DMS114 treated with DMSO at 0.1 percent for 48 hours (cell line): ENCODE results near the gene CDH22.

Source experiments
- DNase-seq: peaks from one replicate; lab custom pipeline; 2025; ENCODE audit not compliant: unreplicated experiment; lab: John Stamatoyannopoulos, UW

CDH22 gene

DNA sequence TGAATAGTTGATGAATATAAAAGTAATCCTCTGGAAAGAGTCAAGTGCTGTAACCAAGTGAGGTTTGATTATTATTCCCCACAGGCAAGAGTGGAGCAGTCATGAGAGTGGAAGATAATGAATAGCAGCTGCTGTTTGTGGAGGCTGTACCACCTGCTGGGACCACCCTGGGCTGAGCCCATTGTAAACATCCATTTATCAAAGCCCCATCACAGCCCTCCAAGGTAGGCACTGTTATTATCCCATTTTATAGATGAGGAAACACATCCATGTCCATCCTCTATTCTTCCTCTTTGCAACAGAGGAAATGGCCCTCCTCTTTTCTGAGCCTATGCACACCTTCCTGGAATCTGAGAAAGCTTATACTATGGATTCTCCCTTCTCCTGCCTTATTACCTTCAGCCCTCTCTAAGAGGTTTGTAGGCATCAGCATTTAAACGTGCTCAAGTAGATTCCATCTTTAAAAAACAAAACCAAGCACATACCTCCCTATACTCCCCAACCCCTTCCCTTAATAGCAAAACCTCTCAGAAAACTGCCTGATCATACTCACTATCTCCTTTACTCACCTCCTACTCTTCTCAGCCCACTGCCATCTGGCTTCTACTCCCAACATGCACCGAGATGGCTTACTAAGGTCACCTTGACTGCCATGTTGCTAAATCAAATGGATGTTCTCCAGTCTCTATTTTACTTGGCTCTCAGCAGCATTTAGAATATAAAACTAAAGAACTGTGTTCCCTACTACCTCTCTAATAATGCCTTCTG lies 37.1 kb downstream of the CDH22 start:
- no peak for DNase-seq

DNA sequence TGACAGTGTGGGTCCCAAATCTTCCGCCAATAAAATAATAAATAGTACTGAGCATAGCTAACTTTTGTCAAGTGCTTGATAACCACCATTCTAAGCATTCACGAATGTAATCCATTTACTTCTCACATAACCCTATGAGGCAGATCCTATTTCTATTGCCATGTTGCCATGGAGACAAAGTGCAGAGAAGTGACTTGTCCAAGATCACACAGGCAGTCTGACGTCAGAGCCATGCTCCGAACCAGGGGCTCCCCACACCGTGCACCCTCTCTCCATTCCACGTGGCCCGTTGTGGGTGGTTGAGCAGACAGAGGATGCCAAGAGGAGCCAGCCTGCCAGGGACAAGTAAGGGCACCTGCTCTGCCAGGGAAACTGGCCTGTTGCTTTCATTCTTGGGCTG lies 38.9 kb downstream of the CDH22 start:
- no peak for DNase-seq

DNA sequence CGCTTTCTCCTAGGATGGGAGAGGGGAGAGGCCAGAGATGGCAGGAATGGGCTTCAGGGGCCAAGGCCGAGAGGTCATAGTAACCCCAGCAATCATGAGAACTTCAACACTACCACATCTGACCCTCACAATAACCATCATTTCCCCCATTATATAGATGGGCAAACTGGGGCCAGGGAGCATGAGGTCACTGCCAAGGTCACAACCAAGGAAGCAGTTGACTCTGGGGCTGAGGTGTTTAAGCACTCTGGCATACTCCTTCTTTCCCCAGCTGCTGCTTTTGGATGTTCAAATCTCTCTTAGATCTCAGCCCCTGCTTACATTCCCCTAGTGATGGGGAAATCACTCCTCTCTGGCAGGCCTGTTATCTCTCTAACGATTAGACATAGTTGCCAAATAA lies 39.6 kb downstream of the CDH22 start:
- no peak for DNase-seq

DNA sequence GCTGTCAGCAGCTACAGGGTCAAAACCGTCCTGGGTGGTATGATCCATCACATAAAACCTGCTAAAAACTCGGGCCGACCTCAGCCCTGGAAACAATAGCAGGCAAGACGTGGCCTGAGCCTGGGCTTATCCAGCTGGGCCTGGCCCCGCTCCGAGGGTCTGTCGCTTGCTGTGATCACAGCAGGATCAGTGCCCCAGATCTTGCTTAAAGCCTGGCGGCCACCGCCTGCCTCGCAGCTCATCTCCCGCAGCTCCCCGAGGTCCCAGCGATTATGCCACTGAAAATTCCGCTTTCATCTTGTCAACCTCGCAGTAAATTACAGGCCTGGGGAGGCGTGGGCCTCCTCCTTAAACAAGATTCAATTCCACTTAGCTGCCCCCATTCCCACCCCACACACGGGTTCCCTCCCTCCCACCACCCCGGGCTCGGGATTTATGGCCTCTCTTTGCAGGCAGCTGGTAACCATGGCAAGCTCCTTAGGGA lies 40.1 kb downstream of the CDH22 start:
- no peak for DNase-seq

DNA sequence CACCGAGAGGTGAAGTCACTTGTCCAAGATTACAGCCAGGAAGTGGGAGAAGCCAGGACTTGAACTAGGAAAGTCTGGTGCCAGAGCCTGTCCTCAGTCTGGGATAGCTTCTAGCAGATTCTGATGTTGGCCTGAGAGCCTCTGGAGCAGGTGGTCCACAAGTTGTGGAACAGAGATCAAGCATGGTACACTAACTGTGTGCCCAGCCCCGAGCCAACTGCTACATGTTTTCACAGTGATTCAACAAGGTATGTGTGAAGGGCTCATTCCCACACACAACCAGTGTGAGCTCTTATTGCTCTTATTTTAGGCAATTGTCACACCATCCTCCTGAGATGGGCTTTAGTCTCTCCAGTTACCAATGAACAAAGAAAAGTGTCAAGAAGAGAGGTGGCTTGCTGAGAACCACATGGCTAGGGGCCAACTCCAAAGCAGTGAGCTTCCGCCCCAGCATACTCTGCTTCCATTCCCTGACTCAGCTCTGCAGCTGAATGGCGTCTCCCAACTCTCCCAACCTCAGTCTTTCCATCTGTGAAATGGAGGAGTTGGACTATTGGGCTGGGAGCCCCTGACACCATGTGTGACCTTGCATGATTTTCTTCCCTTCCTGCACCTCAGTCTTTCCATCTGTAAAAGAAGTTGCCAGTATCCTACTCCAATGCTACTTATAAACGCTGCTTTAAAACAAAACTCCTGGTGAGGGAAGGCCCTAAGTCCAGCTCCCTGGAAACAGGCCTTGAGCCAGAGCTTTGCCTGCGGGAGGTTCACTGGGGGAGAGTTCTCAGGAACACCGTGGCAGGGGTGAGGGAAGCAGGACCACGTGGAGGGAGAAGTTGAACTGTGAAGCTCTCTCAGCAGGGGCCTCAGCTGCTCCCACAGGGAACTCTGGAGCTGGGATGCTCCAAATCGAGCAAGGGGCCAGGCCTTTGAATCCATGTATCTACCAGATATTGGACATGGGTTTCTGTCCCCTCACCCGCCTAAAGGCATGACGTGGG lies 40.9 kb downstream of the CDH22 start:
- DNase-seq, result no peak

DNA sequence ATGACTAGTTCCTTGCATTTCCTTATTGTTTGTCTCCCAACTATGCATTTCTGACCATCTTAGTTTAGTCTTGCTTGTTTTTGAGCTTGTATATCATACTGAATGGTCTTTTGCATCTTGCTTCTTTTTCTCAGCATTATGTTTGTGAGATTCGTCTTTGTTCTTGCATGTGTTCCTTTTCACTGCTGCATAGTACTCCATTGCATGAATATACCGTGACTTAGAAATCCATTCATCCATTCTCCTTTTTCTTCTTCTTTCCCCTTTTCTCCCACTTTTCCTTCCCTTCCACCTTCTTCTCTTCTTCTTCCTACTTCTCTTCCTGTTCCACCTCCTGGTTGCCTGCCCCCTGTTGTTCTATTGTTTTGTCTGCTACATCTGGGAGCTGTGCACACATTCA lies 42.8 kb downstream of the CDH22 start:
- no peak for DNase-seq

DNA sequence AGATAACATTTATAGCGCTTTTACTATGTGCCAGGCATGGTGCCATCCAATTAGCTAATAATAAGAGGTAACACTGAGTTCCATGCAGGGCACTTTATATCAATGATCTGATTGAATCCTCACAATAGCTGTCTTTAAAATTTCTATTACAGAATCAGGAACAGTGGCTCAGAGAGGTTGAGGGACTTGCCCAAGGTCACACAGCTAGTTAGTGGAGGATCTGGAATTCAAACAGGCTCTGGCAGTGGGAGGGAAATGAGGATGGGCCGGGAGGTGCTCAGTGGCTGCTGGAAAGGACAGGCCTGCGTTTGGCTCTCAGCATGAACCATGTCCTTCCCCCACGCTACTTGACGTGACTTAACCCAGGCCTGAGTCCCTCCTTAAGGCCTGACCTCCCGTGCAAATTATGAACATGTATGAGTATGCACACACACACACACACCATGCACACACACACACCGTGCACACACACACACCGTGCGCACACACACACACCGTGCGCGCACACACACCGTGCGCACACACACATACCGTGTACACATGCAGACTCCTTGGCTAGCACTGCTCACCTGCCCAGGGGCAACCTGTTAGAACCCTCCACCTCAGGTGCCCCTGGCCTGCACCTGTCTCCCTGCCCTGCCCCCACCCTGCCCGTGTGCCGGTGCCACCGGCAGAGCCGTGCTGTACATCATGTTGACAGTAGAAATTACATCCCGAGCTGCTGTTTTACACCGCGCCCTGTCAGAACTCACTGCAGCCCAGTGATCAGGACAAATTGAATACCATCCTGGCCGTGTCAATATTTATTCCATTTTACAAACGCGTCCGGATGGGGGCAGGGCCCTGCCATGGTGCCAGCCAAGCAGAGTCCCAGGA lies 43.7 kb downstream of the CDH22 start:
- DNase-seq, result no peak

DNA sequence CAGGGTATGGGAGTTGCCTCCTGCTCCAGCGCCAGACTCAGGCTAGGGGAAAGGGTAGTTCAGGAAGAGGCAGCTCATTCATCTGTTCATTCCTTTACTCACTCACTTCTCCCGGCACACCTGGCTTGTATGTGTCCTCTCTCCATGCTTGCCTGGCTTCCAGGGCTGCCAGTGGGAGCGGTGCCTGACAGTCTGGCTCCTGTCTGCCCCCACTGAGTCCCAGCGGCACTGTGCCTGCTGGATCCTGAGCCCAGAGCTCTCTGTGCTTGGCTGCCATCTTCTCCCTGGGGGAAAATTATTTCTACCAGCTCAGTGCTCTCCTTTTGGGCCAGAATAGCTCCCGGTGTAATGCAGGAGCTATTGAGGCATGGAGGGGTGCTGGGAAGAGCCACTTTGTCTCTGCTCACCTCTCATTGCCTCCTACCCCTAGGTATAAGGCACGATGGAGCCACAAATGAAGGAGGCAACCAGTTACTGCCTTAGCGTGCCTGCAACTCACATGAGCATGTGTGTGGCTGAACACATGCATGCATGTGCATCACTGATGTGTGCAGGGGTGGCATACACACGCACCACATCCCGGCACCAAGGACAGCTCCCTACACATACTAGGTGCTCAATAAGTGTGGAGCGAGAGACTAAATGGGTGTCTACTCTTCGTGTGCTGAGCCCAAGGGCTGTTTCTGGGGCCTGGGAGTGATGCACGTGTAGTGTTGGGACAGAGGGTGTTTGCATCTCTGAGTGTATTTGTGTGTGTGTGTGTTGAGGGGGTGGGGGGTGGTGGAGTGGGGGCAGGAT lies 46.6 kb downstream of the CDH22 start:
- DNase-seq, result no peak

DNA sequence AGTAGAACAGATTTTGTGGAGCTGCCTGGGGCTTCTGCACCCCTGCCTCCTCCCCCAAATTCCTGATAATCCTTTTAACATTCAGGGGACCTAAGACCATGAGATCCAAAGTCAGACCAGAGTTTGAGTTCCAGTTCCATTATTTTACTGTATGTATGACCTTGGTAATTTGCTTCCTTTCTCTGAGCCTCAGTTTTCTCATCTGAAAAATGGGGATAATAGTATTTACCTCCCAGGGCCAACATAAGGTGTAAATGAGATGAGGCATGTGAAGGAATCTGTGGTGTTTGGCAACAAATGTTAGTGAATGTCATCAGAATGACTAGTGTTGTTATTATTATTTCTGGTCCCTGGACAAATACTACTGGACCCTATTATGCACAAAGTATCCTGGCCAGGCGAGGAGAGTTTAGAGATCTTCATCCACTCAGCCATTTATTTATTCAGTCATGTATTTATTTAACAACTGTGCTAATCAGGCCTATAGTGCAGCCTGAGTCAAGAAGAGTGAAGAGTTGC lies 47.3 kb downstream of the CDH22 start:
- no peak for DNase-seq

DNA sequence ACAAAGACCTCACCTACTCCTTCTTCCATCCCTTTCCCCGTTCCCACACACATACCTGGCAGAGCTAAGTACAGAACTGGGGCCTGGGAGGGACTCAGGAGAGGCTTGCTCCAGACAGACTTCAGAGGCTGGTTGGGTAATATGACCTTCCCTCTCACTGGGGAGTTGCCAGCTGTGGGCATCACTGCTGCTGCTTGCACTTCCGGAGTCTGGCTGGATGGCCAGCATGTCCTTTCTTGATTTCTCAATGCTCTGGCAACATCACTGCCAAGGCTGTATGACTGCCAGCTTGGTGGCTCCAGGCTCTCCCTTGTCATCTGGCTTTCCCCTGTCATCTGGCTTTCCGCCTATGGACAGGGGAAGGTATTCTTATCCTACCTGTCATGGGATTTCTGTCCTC lies 47.8 kb downstream of the CDH22 start:
- DNase-seq, result no peak

DNA sequence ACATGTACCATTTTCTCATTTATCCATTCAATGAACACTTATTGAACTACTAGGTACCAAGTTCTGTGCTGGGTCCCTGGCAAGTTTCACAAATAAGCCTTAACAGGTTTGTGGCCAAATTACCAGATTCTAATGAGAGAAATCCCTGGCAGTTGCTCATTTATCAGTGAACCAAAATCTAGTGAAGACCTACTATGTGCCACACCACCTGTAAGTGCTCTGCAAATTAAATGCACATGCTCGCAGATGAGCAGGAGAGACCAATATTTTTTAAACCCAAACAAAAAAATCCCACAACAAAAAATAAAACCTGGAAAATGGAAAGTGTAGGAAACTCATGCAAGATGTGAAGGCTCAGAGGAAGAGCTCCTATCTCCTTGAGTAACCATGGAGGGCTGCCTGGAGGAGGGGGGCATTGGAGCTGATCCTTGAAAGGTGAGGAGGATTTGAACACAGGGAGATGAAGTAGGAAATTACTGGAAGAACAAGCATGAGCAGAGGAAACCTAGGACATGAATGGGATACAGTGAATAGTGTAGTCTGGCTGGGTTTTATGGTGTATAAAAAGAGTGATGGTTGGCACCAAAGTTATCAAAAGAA lies 48.9 kb downstream of the CDH22 start:
- no peak for DNase-seq

DNA sequence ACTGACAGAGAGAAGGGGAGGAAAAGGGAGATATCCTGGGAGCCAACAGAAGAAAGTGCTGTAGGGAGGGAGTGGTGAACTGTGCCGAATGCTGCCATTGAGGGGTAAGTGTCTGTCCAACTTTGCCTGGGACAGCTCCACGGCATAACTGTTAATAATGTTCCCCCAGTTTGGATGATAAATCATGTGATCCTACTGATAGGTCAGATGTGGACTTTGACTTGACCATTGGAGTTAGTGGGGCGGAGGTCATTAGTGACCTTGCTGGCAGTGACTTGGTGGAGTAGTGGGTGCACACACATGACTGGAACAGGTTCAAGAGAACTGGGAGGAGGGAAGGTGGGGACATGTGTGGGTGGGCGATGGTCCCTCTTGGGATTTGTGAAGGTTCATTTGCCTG lies 50.4 kb downstream of the CDH22 start:
- no peak for DNase-seq

DNA sequence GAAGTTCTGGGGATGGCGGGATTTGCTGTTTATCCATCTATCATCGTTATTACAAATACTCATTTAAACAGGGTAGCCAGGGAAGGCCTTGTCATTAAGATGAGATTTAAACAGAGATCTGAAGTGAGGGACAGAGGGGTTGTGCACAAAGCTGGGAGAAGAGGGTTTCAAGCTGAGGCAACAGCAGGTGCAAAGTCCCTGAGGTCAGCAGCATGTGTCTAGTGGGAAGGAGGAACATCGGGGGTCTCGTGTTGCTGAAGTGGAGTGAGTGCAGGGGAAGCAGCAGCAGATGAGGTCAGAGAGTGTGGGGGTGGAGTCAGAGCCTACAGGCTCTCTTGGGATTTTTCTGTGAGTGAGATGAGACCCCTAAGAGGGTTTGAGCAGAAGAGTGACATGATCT lies 52.0 kb downstream of the CDH22 start:
- DNase-seq, result no peak

DNA sequence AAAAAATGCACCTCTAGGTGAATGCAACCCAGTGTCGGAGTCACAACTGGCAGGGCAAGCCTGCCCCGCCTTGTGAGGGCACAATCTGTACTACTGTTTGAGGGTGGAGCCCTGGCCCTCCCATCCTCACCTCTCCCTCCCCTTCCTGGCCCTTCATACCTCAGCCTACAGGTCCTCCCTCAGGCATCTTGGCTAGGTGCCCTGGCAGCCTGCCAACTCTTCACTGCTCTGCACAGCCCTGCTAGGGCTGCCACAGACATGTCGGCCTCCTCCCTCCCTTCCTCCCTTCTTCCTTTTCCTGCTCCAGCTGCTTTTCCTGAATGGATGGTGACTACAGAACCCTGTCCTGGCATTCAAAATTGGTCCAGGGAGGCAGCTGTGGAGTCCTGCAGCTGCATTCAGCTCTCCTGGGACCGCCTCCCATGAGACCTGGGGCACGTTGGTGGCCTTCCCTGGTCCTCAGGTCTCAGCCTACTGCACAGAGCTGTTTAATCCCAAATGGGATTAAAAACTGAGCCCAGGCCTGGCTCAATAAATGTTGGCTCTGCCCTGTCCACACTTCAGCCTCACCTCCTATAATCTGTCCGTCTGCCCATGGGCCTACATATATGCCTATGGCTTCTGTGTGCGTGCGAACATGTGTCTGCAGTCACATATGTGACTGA lies 52.7 kb downstream of the CDH22 start:
- DNase-seq, result no peak

DNA sequence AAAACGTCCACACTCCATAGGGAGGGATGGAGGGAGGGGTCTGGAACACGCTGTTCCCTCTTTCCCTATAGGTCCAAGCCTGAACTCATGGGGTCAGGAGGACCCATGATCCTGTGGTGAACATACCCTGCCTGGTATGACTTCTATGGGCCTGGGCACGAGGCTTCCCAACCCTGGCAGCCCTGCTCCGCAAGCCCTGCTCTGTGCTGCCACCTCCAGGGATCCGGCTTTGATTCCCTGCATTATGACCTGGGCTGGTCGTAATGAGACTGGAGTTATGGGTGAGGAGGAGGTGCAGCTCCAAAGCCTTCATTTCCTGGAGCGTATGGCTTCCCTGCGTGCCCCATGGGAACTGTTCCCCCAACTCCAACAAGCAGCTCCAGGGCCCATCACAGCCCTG lies 54.9 kb downstream of the CDH22 start:
- no peak for DNase-seq

DNA sequence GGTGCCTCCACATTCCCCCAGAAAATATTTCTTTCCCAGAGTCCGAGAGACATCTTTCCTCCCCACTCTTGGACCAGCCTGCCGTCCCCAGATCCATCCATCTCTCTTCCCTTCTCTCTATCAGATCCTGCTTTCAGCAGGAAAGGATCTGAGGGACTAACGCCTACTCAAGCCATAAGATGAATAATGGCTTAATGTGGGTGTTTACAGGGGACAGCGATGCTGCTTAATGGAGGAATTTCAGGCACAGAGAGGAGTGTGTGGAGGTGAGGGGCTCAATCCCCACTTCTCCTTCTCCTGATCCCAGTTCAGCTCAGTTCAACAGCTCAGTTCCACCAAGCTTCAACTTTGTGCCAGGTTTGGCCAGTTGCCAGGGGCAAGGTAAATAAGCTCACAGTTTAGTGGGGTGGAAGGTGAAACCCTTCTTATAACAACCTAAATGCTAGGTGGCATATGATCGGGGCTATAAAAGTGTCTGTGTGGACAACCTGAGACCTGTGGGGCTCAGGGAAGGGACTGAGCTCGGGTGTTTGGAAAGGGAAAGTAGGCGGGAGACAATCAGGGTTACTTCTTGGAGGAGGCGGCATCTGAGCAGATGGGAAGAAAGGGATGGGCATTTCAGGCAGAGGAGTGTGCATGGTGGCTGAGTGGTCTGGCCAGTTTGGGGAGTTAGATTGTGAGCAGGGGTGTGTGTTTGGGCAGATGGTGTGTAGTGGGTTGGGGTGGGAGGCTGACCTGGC lies 55.8 kb downstream of the CDH22 start:
- no peak for DNase-seq

DNA sequence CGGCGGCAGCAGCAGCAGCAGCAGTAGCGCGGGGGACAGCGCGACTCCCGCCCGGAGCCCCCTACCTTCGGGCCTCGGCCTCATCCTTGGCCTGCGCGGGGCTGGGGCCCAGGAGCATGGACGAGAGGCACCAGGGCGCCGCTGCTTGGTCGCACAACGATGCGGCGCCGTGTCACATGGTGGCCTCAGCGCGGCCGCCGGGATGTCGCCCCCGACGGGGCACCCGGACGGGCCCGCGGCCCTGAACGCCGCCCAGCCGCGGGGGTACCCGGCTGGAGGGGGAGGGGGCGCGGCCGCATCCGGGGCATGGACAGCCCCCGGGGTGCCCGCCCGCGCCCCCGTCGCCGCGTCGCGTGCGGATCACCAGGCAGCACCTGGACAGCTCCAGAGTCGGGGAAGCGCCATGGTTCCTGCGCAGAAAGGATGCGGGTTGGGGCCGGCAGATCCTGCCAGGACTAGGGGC lies 57.1 kb downstream of the CDH22 start:
- no peak for DNase-seq

DNA sequence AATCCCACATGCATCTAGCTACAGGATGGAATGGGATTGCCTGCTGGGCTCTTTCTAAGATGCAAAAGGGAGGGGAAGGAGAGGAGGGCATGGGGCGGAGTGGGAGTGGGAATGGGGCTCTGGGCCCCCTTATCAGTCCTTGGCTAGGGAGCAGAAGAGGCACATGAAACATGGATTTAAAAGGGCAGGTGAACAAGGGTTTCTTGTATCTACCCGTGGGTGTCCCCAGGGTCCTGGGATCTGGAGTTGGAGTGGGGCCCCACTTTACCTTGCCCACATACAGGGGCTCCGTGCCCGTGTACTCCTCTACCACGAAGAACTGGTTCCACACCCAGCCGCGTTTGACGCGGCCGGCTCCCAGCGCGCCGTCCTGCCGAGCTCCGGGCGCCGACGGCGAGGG lies 57.5 kb downstream of the CDH22 start:
- no peak for DNase-seq
